Activated CD4-positive, alpha-beta memory T cell treated with anti-CD3 and anti-CD28 coated beads, Interleukin-2, amount 10 ng/mL, durations not matched to agents 7 days and 5 days (primary cell): ENCODE data around the gene TSPEAR. TPM values are rescaled to one million over a fixed set of nuclear protein-coding genes. Genes with fewer than 3 reads are reported as not detected.

ENCODE experiments used
- CTCF ChIA-PET: fragments of 350-600 bp; sonication (Branson Sonifier 250); formaldehyde crosslinking; loops from one replicate; lab custom pipeline; 2021; ENCODE audit warnings: antibody characterized with exemption, inconsistent platforms; lab: Charles Lee
- POLR2A ChIA-PET: fragments of 350-600 bp; sonication (Branson Sonifier 250); formaldehyde crosslinking; loops from one replicate; lab custom pipeline; 2021; ENCODE audit warnings: antibody characterized with exemption; lab: Charles Lee
- DNase-seq: peaks from one replicate; pipeline ENCODE4 v3.0.0-alpha.2; 2020
- H3K27ac Mint-ChIP-seq: one replicate; pipeline ENCODE4 v1.8.0; 2021; ENCODE audit warnings: mild to moderate bottlenecking, mixed read lengths
- H3K27me3 Mint-ChIP-seq: one replicate; pipeline ENCODE4 v1.8.0; 2021; ENCODE audit warnings: mixed read lengths
- H3K36me3 Mint-ChIP-seq: one replicate; pipeline ENCODE4 v1.8.0; 2021; ENCODE audit warnings: low read depth, mixed read lengths
- H3K4me1 Mint-ChIP-seq: one replicate; pipeline ENCODE4 v1.8.0; 2021; ENCODE audit warnings: mixed read lengths
- H3K4me3 Mint-ChIP-seq: one replicate; pipeline ENCODE4 v1.8.0; 2021; ENCODE audit warnings: mild to moderate bottlenecking, mixed read lengths
- H3K9me3 Mint-ChIP-seq: one replicate; pipeline ENCODE4 v1.8.0; 2021; ENCODE audit warnings: mixed read lengths
- total RNA-seq, 2 experiments: library from RNA; stranded (reverse); gene quantifications; one replicate each; pipeline ENCODE4 v1.2.3, GENCODE V29; 2021

Gene TSPEAR
- total RNA-seq, 2 experiments from 2014 or later: not detected

- no peaks in the 10 kb centered on the region for H3K4me1 Mint-ChIP-seq
- no peak overlapping the region for H3K4me3 Mint-ChIP-seq
- H3K27me3 Mint-ChIP-seq: no peaks in the 10 kb centered on the region
- no peak overlapping the region for H3K27ac Mint-ChIP-seq
- CTCF ChIA-PET: no interaction called here
- POLR2A ChIA-PET: no interaction called here
- no peak for DNase-seq
- no peaks in the 10 kb centered on the region for H3K9me3 Mint-ChIP-seq
- H3K36me3 Mint-ChIP-seq: no peaks in the 10 kb centered on the region
Observed at GRCh38 chr21:44471996-44472395, 239.4 kb downstream of the TSPEAR start.

GRCh38 chr21:44471341-44471740, 240.0 kb downstream of the TSPEAR start:
- no peak overlapping the region for H3K27ac Mint-ChIP-seq
- no peaks in the 10 kb centered on the region for H3K4me1 Mint-ChIP-seq
- no peaks in the 10 kb centered on the region for H3K27me3 Mint-ChIP-seq
- DNase-seq: no peak
- ChIA-PET CTCF (no interaction called here), POLR2A (no interaction called here)
- no peaks in the 10 kb centered on the region for H3K9me3 Mint-ChIP-seq
- no peak overlapping the region for H3K4me3 Mint-ChIP-seq
- H3K36me3 Mint-ChIP-seq: no peaks in the 10 kb centered on the region

GRCh38 chr21:44467859-44468195, 243.5 kb downstream of the TSPEAR start:
- Mint-ChIP-seq H3K4me3 (no peak overlapping the region), H3K4me1 (no peaks in the 10 kb centered on the region), H3K27me3 (no peaks in the 10 kb centered on the region), H3K36me3 (no peaks in the 10 kb centered on the region), H3K9me3 (peaks cover 3% of the 10 kb centered on the region), H3K27ac (no peak overlapping the region)
- ChIA-PET CTCF (no interaction called here), POLR2A (no interaction called here)
- DNase-seq: no peak

GRCh38 chr21:44466996-44467858, 244.1 kb downstream of the TSPEAR start:
- CTCF ChIA-PET: no interaction called here
- no peaks in the 10 kb centered on the region for H3K27me3 Mint-ChIP-seq
- no peak for DNase-seq
- peaks cover 3% of the 10 kb centered on the region for H3K9me3 Mint-ChIP-seq
- no peaks in the 10 kb centered on the region for H3K36me3 Mint-ChIP-seq
- POLR2A ChIA-PET: no interaction called here
- H3K27ac Mint-ChIP-seq: no peak overlapping the region
- H3K4me3 Mint-ChIP-seq: no peak overlapping the region
- no peaks in the 10 kb centered on the region for H3K4me1 Mint-ChIP-seq

- H3K36me3 Mint-ChIP-seq: no peaks in the 10 kb centered on the region
- H3K9me3 Mint-ChIP-seq: peaks cover 3% of the 10 kb centered on the region
- no peak overlapping the region for H3K27ac Mint-ChIP-seq
- ChIA-PET CTCF (no interaction called here), POLR2A (no interaction called here)
- no peak overlapping the region for H3K4me3 Mint-ChIP-seq
- DNase-seq: no peak
- no peaks in the 10 kb centered on the region for H3K27me3 Mint-ChIP-seq
- no peaks in the 10 kb centered on the region for H3K4me1 Mint-ChIP-seq
Observed at GRCh38 chr21:44466351-44466954, 244.9 kb downstream of the TSPEAR start.

GRCh38 chr21:44464351-44464750, 247.0 kb downstream of the TSPEAR start:
- no peak overlapping the region for H3K4me3 Mint-ChIP-seq
- no peak overlapping the region for H3K27ac Mint-ChIP-seq
- peaks cover 3% of the 10 kb centered on the region for H3K9me3 Mint-ChIP-seq
- H3K4me1 Mint-ChIP-seq: no peaks in the 10 kb centered on the region
- no peak for DNase-seq
- no peaks in the 10 kb centered on the region for H3K36me3 Mint-ChIP-seq
- H3K27me3 Mint-ChIP-seq: no peaks in the 10 kb centered on the region
- POLR2A ChIA-PET: no interaction called here
- CTCF ChIA-PET: no interaction called here

GRCh38 chr21:44463724-44464123, 247.6 kb downstream of the TSPEAR start:
- H3K4me3 Mint-ChIP-seq: no peak overlapping the region
- CTCF ChIA-PET: no interaction called here
- POLR2A ChIA-PET: no interaction called here

GRCh38 chr21:44462834-44463200, 248.6 kb downstream of the TSPEAR start:
- no peak for DNase-seq
- no peaks in the 10 kb centered on the region for H3K4me1 Mint-ChIP-seq
- no peaks in the 10 kb centered on the region for H3K36me3 Mint-ChIP-seq
- H3K9me3 Mint-ChIP-seq: peaks cover 3% of the 10 kb centered on the region
- CTCF ChIA-PET: no interaction called here
- no peaks in the 10 kb centered on the region for H3K27me3 Mint-ChIP-seq
- H3K4me3 Mint-ChIP-seq: no peak overlapping the region
- POLR2A ChIA-PET: no interaction called here
- no peak overlapping the region for H3K27ac Mint-ChIP-seq

More at GRCh38 chr21:44463724-44464123, 247.6 kb downstream of the TSPEAR start:
- Mint-ChIP-seq H3K27ac (no peak overlapping the region), H3K36me3 (no peaks in the 10 kb centered on the region), H3K4me1 (no peaks in the 10 kb centered on the region), H3K9me3 (peaks cover 3% of the 10 kb centered on the region), H3K27me3 (no peaks in the 10 kb centered on the region)
- no peak for DNase-seq

GRCh38 chr21:44462086-44462833, 249.1 kb downstream of the TSPEAR start:
- Mint-ChIP-seq H3K9me3 (peaks cover 3% of the 10 kb centered on the region), H3K4me3 (no peak overlapping the region), H3K27ac (no peak overlapping the region), H3K36me3 (no peaks in the 10 kb centered on the region), H3K4me1 (no peaks in the 10 kb centered on the region), H3K27me3 (no peaks in the 10 kb centered on the region)
- CTCF ChIA-PET: no interaction called here
- no peak for DNase-seq
- POLR2A ChIA-PET: no interaction called here

- Mint-ChIP-seq H3K4me3 (no peak overlapping the region), H3K9me3 (peaks cover 3% of the 10 kb centered on the region)
Observed at GRCh38 chr21:44461464-44462001, 249.8 kb downstream of the TSPEAR start.

GRCh38 chr21:44461005-44461404, 250.4 kb downstream of the TSPEAR start:
- Mint-ChIP-seq H3K27ac (no peak overlapping the region), H3K4me3 (no peak overlapping the region), H3K9me3 (peaks cover 1% of the 10 kb centered on the region), H3K36me3 (no peaks in the 10 kb centered on the region), H3K4me1 (peaks cover 4% of the 10 kb centered on the region), H3K27me3 (no peaks in the 10 kb centered on the region)
- no peak for DNase-seq
- POLR2A ChIA-PET: no interaction called here
- CTCF ChIA-PET: no interaction called here

More at GRCh38 chr21:44461464-44462001, 249.8 kb downstream of the TSPEAR start:
- Mint-ChIP-seq H3K27ac (no peak overlapping the region), H3K36me3 (no peaks in the 10 kb centered on the region), H3K4me1 (peaks cover 1% of the 10 kb centered on the region), H3K27me3 (no peaks in the 10 kb centered on the region)
- ChIA-PET CTCF (no interaction called here), POLR2A (no interaction called here)
- no peak for DNase-seq

GRCh38 chr21:44460441-44460755, 251.0 kb downstream of the TSPEAR start:
- no peak overlapping the region for H3K27ac Mint-ChIP-seq
- H3K4me1 Mint-ChIP-seq: peaks cover 4% of the 10 kb centered on the region
- no peak overlapping the region for H3K4me3 Mint-ChIP-seq
- no peak for DNase-seq
- ChIA-PET CTCF (no interaction called here), POLR2A (no interaction called here)
- H3K9me3 Mint-ChIP-seq: no peaks in the 10 kb centered on the region
- H3K27me3 Mint-ChIP-seq: no peaks in the 10 kb centered on the region
- H3K36me3 Mint-ChIP-seq: no peaks in the 10 kb centered on the region

- no peaks in the 10 kb centered on the region for H3K9me3 Mint-ChIP-seq
- no peaks in the 10 kb centered on the region for H3K36me3 Mint-ChIP-seq
- no peak for DNase-seq
- H3K27ac Mint-ChIP-seq: no peak overlapping the region
- CTCF ChIA-PET: no interaction called here
- H3K27me3 Mint-ChIP-seq: no peaks in the 10 kb centered on the region
- POLR2A ChIA-PET: no interaction called here
- H3K4me3 Mint-ChIP-seq: no peak overlapping the region
- peaks cover 4% of the 10 kb centered on the region for H3K4me1 Mint-ChIP-seq
Observed at GRCh38 chr21:44459712-44460440, 251.5 kb downstream of the TSPEAR start.
